Adrenal gland (tissue), 5 donors: Measurements from ENCODE around the gene BATF3.

Experiments used
- POLR2A ChIP-seq, 2 donors: fragments of 450-650 bp; IDR thresholded peaks; one replicate each; pipeline ENCODE4 v1.6.1; 2017; ENCODE audit warnings: antibody characterized with exemption in 2 of 2, mild to moderate bottlenecking in 2 of 2, moderate library complexity in 1 of 2
- TF ChIP-seq, protein P1 (sequence below), 6 experiments: fragments of 450-650 bp in 4 of 6; fragments of 200-600 bp in 2 of 6; sonication (generic) in 1 of 6; IDR thresholded peaks; 1 replicate in 5 of 6; 2 replicates in 1 of 6; pipeline versions ENCODE4 v1.5.1 to v1.8.0; 2016 to 2021; ENCODE audit warnings: antibody characterized with exemption in 6 of 6, mild to moderate bottlenecking in 2 of 6, moderate library complexity in 1 of 6
- donor health status: DM: no; HTN: no; CAD: no.

- TF ChIP-seq, protein P1, sequence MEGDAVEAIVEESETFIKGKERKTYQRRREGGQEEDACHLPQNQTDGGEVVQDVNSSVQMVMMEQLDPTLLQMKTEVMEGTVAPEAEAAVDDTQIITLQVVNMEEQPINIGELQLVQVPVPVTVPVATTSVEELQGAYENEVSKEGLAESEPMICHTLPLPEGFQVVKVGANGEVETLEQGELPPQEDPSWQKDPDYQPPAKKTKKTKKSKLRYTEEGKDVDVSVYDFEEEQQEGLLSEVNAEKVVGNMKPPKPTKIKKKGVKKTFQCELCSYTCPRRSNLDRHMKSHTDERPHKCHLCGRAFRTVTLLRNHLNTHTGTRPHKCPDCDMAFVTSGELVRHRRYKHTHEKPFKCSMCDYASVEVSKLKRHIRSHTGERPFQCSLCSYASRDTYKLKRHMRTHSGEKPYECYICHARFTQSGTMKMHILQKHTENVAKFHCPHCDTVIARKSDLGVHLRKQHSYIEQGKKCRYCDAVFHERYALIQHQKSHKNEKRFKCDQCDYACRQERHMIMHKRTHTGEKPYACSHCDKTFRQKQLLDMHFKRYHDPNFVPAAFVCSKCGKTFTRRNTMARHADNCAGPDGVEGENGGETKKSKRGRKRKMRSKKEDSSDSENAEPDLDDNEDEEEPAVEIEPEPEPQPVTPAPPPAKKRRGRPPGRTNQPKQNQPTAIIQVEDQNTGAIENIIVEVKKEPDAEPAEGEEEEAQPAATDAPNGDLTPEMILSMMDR (IDR thresholded peaks at IDR 0.05) = no peak
- TF ChIP-seq POLR2A (IDR thresholded peaks at IDR 0.05) = no peak
Observed at GRCh38 chr1:212690816-212691403, 8.7 kb downstream of the BATF3 start.
